ENCODE measurements around the gene IFNG-AS1.

The IFNG-AS1 gene

GRCh38 chr12:67996347-67996746, 7.1 kb downstream of the IFNG-AS1 start:
- DNase-seq = no peak

- no peak for DNase-seq
Measured at GRCh38 chr12:67998379-67998778, 9.1 kb downstream of the IFNG-AS1 start.

- no peak for DNase-seq
Measured at GRCh38 chr12:67999244-67999643, 10.0 kb downstream of the IFNG-AS1 start.

GRCh38 chr12:68001486-68002466, 12.5 kb downstream of the IFNG-AS1 start:
- no peak for DNase-seq

GRCh38 chr12:68003777-68004176, 14.5 kb downstream of the IFNG-AS1 start:
- no peak for DNase-seq

- DNase-seq = no peak
Measured at GRCh38 chr12:68007033-68007432, 17.8 kb downstream of the IFNG-AS1 start.

- DNase-seq = no peak
Measured at GRCh38 chr12:68007466-68007865, 18.2 kb downstream of the IFNG-AS1 start.

- no peak for DNase-seq
Measured at GRCh38 chr12:68011206-68011881, 22.1 kb downstream of the IFNG-AS1 start.

GRCh38 chr12:68011882-68012207, 22.6 kb downstream of the IFNG-AS1 start:
- no peak for DNase-seq

GRCh38 chr12:68012712-68013111, 23.5 kb downstream of the IFNG-AS1 start:
- no peak for DNase-seq

GRCh38 chr12:68013181-68013580, 23.9 kb downstream of the IFNG-AS1 start:
- no peak for DNase-seq

- no peak for DNase-seq
Measured at GRCh38 chr12:68016136-68016535, 26.9 kb downstream of the IFNG-AS1 start.

GRCh38 chr12:68018315-68018714, 29.1 kb downstream of the IFNG-AS1 start:
- DNase-seq = no peak

GRCh38 chr12:68020049-68020448, 30.8 kb downstream of the IFNG-AS1 start:
- no peak for DNase-seq

GRCh38 chr12:68020699-68021098, 31.5 kb downstream of the IFNG-AS1 start:
- DNase-seq = no peak

GRCh38 chr12:68028647-68029046, 39.4 kb downstream of the IFNG-AS1 start:
- DNase-seq = no peak

- DNase-seq = no peak
Measured at GRCh38 chr12:68030248-68030647, 41.0 kb downstream of the IFNG-AS1 start.

GRCh38 chr12:68031174-68031573, 41.9 kb downstream of the IFNG-AS1 start:
- DNase-seq = no peak

GRCh38 chr12:68031881-68032739, 42.9 kb downstream of the IFNG-AS1 start:
- no peak for DNase-seq

- DNase-seq = no peak
Measured at GRCh38 chr12:68034567-68034966, 45.3 kb downstream of the IFNG-AS1 start.

GRCh38 chr12:68036642-68037041, 47.4 kb downstream of the IFNG-AS1 start:
- no peak for DNase-seq

GRCh38 chr12:68037616-68038255, 48.5 kb downstream of the IFNG-AS1 start:
- no peak for DNase-seq

GRCh38 chr12:68038650-68039049, 49.4 kb downstream of the IFNG-AS1 start:
- DNase-seq = no peak

Data from NCI-H1092 (cell line).